Subcutaneous abdominal adipose tissue (tissue), 5 donors: ENCODE data around the gene MCF2.

Experiments used
- H3K27ac ChIP-seq: one replicate; pipeline ENCODE4 v1.7.0; 2013; ENCODE audit warnings: low read depth, mild to moderate bottlenecking, inconsistent platforms, low read length, moderate library complexity
- H3K27me3 ChIP-seq, 5 donors: one replicate each; pipeline ENCODE4 v1.7.0; 2013; ENCODE audit warnings: low read length in 5 of 5, inconsistent platforms in 1 of 5; ENCODE audit not compliant: control insufficient read depth in 5 of 5, insufficient read depth in 4 of 5
- H3K36me3 ChIP-seq, 5 donors: one replicate each; pipeline ENCODE4 v1.7.0; 2013; ENCODE audit warnings: low read length in 5 of 5; ENCODE audit not compliant: control insufficient read depth in 5 of 5, insufficient read depth in 5 of 5
- H3K4me1 ChIP-seq, 5 donors: one replicate each; pipeline ENCODE4 v1.7.0; 2013; ENCODE audit warnings: low read length in 5 of 5, mild to moderate bottlenecking in 3 of 5, moderate library complexity in 1 of 5; ENCODE audit not compliant: control insufficient read depth in 5 of 5, insufficient read depth in 5 of 5
- H3K4me3 ChIP-seq, 5 donors: one replicate each; pipeline ENCODE4 v1.7.0; 2013; ENCODE audit warnings: low read length in 5 of 5, low read depth in 1 of 5
- H3K9ac ChIP-seq, 5 donors: one replicate each; pipeline ENCODE4 v1.7.0; 2013; ENCODE audit warnings: low read length in 5 of 5, mild to moderate bottlenecking in 4 of 5, moderate library complexity in 3 of 5
- H3K9me3 ChIP-seq, 5 donors: one replicate each; pipeline ENCODE4 v1.7.0; 2013; ENCODE audit warnings: low read length in 5 of 5; ENCODE audit not compliant: control insufficient read depth in 5 of 5
- donor health status: healthy.
- donor health status: healthy.
- donor health status: healthy.
- donor health status: healthy.
- donor health status: healthy.

The MCF2 gene

DNA sequence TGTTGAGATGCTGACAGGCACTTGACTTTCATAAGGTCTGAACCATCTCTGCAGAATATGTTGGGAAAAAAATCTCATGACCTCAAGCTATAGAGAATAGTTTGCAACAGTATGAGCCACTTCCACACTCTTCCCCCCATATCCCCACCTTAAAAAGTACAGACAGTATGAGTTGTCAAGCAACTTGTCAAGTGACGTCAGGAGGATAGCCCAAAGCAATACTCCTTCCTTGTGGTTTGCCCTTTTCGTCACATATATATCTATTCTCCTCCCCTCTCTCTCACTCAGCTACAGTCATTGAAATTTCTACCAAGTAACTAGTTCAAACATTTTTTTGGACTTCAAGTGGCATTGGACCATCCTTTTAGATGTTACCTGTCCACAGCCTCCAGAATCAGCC lies 67.7 kb downstream of the MCF2 start:
- Histone ChIP-seq H3K27me3 (peaks cover 0 to 2% (median 0%) of the 10 kb centered on the region in 5 donors), H3K4me3 (no peak overlapping the region)

DNA sequence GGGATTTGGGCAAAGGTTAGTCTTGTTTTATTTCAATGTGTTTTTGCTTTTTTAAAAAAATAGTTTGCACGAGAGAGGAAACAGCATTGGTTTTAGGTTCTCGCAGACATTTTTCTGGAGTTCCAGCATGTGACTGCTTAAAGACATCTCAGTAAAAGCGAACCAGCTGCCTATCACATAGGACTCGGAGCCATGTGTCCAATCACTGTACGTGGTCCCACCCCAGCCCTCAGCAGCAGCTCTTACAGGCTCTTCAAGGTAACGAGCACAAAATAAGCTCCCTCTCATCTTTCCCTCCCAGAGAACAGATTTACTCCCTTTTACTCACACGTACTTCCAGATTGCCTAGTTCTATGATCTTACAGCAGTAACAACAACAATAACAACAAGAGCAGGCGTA lies 68.7 kb downstream of the MCF2 start:
- no peaks in the 10 kb centered on the region for H3K9me3 ChIP-seq
- H3K4me3 ChIP-seq: no peak overlapping the region
- no peak overlapping the region for H3K9ac ChIP-seq
- no peaks in the 10 kb centered on the region for H3K36me3 ChIP-seq
- peaks cover 0 to 4% (median 0%) of the 10 kb centered on the region in 5 donors for H3K4me1 ChIP-seq
- H3K27ac ChIP-seq: no peak overlapping the region
- peaks cover 0 to 2% (median 0%) of the 10 kb centered on the region in 5 donors for H3K27me3 ChIP-seq

More for the DNA sequence above, 67.7 kb downstream of the MCF2 start:
- Histone ChIP-seq H3K9me3 (no peaks in the 10 kb centered on the region), H3K4me1 (peaks cover 0 to 4% (median 0%) of the 10 kb centered on the region in 5 donors), H3K9ac (no peak overlapping the region), H3K27ac (no peak overlapping the region), H3K36me3 (no peaks in the 10 kb centered on the region)

DNA sequence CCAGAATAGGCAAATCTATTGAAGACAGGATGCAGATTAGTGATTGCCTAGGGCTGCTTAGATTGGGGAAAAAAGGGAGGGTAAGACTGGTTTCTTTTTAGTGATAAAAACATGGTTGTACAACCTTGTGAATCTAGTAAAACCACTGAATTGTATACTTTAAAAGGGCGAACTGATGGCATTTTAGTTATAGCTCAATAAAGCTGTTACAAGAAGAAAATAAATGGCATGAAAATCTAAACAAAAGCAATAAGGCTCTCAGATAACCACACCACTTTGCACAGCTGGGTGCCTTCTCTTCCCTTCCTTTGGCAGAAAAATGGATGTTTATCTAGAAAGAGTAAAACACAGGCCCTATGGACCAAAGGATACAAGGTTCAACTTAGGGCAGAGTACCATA lies 107.9 kb downstream of the MCF2 start:
- Histone ChIP-seq H3K27me3 (peaks cover 0 to 2% (median 0%) of the 10 kb centered on the region in 5 donors), H3K4me3 (no peak overlapping the region), H3K9me3 (peaks cover 0 to 12% (median 4%) of the 10 kb centered on the region in 5 donors), H3K4me1 (no peaks in the 10 kb centered on the region), H3K27ac (no peak overlapping the region), H3K9ac (no peak overlapping the region), H3K36me3 (no peaks in the 10 kb centered on the region)

DNA sequence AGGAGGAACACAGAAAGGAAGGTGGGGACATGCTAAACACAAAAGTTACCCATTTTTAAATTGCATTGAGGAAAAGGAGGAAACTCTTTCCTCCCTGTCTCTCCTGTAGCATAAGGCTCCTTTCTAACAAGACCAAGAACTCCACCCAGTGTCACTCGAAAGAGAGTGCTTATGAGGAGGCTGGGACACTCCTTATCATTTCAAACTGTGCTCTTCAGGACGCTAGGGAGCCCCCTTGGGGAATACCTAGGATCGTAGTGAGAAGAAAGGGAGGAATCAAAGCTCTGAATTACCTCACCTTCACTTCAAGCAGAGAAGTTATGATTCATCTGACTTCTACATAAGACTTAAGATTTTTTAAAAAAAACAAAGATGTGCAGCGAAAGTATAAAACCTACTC lies 111.9 kb downstream of the MCF2 start:
- no peaks in the 10 kb centered on the region for H3K36me3 ChIP-seq
- H3K4me3 ChIP-seq: no peak overlapping the region
- H3K4me1 ChIP-seq: no peaks in the 10 kb centered on the region
- peaks cover 0 to 5% (median 2%) of the 10 kb centered on the region in 5 donors for H3K9me3 ChIP-seq
- no peak overlapping the region for H3K27ac ChIP-seq
- no peak overlapping the region for H3K9ac ChIP-seq
- peaks cover 0 to 2% (median 0%) of the 10 kb centered on the region in 5 donors for H3K27me3 ChIP-seq

DNA sequence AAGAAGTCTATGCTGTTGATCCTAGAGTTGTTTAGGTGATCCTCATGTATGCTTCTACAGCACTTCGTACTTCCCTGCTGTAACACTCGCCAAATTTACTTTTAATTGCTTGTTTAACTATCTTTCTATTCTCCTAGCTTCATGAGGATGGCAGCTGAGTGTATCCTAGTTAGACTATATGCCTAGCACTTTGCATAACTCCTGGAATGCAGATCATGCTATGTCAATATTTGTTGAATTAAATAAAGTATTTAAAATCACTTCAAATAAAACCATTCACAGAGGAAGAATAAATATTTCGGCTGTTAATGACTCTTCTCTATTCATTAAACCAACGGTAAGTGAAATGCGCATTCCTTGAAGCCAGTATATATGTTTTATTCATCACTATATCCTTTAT lies 122.4 kb downstream of the MCF2 start:
- Histone ChIP-seq H3K9ac (no peak overlapping the region), H3K27ac (no peak overlapping the region), H3K4me3 (no peak overlapping the region), H3K36me3 (no peaks in the 10 kb centered on the region), H3K4me1 (peaks cover 0 to 3% (median 0%) of the 10 kb centered on the region in 5 donors), H3K9me3 (no peaks in the 10 kb centered on the region), H3K27me3 (peaks cover 0 to 5% (median 2%) of the 10 kb centered on the region in 5 donors)

DNA sequence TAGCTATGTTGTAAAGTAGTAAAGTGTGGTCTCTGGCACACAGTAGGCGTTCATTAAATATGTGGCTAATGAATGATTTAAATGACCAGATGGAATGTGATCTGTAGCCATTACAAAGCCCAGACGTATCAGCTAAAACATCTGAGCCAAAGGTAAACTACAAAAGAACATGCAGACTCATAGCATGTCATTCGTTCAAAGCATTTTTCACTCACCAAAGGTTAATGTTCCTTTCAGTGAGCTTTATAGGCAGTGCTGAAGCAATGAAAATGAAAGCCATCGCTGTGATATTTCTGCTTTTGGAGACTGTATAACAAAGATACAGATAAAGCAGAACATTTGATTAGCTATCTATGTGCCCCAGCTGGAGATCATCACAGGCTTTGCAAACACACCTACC lies 126.9 kb downstream of the MCF2 start:
- Histone ChIP-seq H3K27me3 (peaks cover 0 to 5% (median 3%) of the 10 kb centered on the region in 5 donors), H3K9ac (no peak overlapping the region), H3K9me3 (no peaks in the 10 kb centered on the region), H3K27ac (no peak overlapping the region), H3K4me1 (peaks cover 0 to 3% (median 0%) of the 10 kb centered on the region in 5 donors), H3K4me3 (no peak overlapping the region), H3K36me3 (no peaks in the 10 kb centered on the region)

DNA sequence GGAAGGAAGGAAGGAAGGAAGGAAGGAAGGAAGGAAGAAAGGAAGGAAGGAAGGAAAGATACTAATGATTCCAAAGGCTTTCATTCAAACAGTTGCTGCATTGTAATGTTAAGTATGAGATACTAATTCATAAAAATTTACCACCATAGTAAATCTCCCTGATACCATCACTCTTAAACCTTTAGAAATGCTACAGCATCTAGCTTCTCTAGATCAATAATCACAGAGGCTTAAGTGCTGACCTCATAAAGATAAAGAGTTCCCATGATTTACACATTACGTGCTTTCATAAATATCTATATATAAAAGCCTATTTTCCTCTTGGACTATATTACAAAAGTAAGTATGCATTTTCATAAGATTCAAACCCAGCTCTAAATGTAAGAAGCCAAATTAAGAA lies 141.0 kb downstream of the MCF2 start:
- H3K4me3 ChIP-seq: no peak overlapping the region
- H3K27me3 ChIP-seq: peaks cover 0 to 4% (median 0%) of the 10 kb centered on the region in 5 donors
- H3K27ac ChIP-seq: no peak overlapping the region
- H3K4me1 ChIP-seq: no peaks in the 10 kb centered on the region
- H3K9ac ChIP-seq: no peak overlapping the region
- no peaks in the 10 kb centered on the region for H3K9me3 ChIP-seq
- H3K36me3 ChIP-seq: no peaks in the 10 kb centered on the region

DNA sequence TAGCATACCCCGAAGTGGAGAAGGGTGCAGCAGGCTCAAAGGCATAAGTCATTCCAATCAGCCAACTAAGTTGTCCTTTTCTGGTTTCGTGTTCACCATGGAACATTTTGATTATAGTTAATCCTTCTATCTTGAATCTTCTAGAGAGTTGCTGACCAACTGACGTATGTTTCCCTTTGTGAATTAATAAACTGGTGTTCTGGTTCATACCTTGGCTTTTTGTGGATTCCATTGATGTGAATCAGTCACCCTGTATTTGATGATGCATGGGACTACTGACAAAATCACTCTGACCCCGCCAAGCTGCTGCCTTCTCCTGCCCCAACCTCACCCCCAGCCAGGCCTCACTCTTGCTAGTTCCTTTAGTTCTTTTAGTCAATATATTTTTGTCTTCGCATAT lies 144.7 kb downstream of the MCF2 start:
- peaks cover 0 to under 1% (median 0%) of the 10 kb centered on the region in 5 donors for H3K27me3 ChIP-seq
- H3K4me1 ChIP-seq: no peaks in the 10 kb centered on the region
- no peak overlapping the region for H3K27ac ChIP-seq
- H3K36me3 ChIP-seq: no peaks in the 10 kb centered on the region
- no peaks in the 10 kb centered on the region for H3K9me3 ChIP-seq
- H3K9ac ChIP-seq: no peak overlapping the region
- H3K4me3 ChIP-seq: no peak overlapping the region

DNA sequence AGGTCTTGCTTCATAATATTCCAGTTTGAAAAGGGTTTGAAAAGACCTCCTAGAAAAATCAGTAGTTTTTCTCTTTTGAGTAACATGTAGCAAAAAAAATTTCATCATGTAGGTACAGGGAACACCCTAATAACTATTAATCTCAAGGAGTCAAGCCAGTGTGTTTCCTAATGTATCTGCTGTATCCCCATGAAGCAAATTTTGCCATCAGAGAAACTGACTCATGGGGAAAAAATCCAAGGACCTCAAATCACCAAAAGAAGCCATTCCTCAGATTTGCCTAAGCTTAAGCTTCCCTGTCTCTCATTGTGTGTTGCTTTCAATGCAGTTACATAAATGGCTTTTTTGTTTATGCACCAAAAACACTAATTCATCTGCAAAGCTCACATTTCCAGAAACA lies 147.7 kb downstream of the MCF2 start:
- no peak overlapping the region for H3K27ac ChIP-seq
- H3K9me3 ChIP-seq: no peaks in the 10 kb centered on the region
- peaks cover 2 to 7% (median 3%) of the 10 kb centered on the region in 5 donors for H3K27me3 ChIP-seq
- H3K36me3 ChIP-seq: no peaks in the 10 kb centered on the region
- peaks cover 0 to under 1% (median 0%) of the 10 kb centered on the region in 5 donors for H3K4me1 ChIP-seq
- H3K4me3 ChIP-seq: no peak overlapping the region
- H3K9ac ChIP-seq: no peak overlapping the region

DNA sequence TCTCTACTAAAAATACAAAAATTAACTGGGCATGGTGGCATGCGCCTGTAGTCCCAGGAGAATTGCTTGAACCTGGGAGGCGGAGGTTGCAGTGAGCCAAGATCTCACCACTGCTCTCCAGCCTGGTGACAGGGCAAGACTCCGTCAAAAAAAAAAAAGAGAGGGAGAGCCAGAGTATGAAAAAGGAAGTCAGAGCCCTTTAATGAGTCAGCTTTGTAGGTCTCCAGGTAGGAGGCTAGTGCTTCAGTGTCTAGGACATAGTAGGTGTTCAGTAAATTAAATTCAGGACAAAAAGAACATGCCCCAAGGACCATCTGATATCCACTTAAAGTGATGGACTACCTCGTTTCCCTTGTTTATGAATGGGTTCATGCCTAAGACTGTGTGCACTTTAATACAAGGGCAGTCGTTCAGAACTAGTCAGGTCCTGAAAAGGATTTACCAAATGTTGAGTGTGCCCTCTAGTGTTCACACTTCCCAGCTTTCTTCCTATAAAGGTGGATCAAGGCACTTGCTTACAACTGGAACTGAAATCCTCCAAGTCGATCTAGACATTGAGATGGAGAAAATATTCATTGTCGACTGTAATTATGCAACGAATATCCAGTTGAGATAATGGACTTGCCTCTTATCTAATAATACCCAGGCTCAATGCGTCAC lies 148.5 kb downstream of the MCF2 start:
- Histone ChIP-seq H3K9me3 (no peaks in the 10 kb centered on the region), H3K4me1 (peaks cover 0 to 4% (median 0%) of the 10 kb centered on the region in 5 donors), H3K4me3 (no peak overlapping the region), H3K27me3 (peaks cover 4 to 10% (median 6%) of the 10 kb centered on the region in 5 donors), H3K36me3 (no peaks in the 10 kb centered on the region), H3K27ac (no peak overlapping the region), H3K9ac (no peak overlapping the region)
